ENCODE measurements around the gene GAS6.

Gene GAS6

GRCh38 chr13:113845723-113846635 lies 17.9 kb downstream of the GAS6 start:
- TF ChIP-seq OSR1 (CRISPR knock-in tag; IDR thresholded peaks at IDR 0.05) = no peak
- TF ChIP-seq ESRRG (CRISPR knock-in tag; IDR thresholded peaks at IDR 0.05) = no peak
- no peak for TF ChIP-seq ISL1 (CRISPR knock-in tag; IDR thresholded peaks at IDR 0.05)
- TF ChIP-seq CSDC2 (CRISPR knock-in tag; IDR thresholded peaks at IDR 0.05) = no peak
- ATAC-seq = no peak

- no peak for TF ChIP-seq POU6F1 (CRISPR knock-in tag; IDR thresholded peaks at IDR 0.05; ENCODE audit: borderline replicate concordance, low read depth)
- no peak for TF ChIP-seq OSR1 (CRISPR knock-in tag; IDR thresholded peaks at IDR 0.05)
- no peak for TF ChIP-seq RARB (CRISPR knock-in tag; IDR thresholded peaks at IDR 0.05)
- TF ChIP-seq ZNF70 (CRISPR knock-in tag; IDR thresholded peaks at IDR 0.05) = no peak
- no peak for TF ChIP-seq TSHZ2 (CRISPR knock-in tag; IDR thresholded peaks at IDR 0.05)
- no peak for TF ChIP-seq ZNF565 (CRISPR knock-in tag; conservative IDR thresholded peaks at IDR 0.05; ENCODE audit: low read depth)
- no peak for TF ChIP-seq ESRRG (CRISPR knock-in tag; IDR thresholded peaks at IDR 0.05)
- TF ChIP-seq PATZ1 (CRISPR knock-in tag; IDR thresholded peaks at IDR 0.05; ENCODE audit: borderline replicate concordance) = no peak
- no peak for TF ChIP-seq ISL1 (CRISPR knock-in tag; IDR thresholded peaks at IDR 0.05)
- no peak for TF ChIP-seq SNAI2 (CRISPR knock-in tag; IDR thresholded peaks at IDR 0.05)
- no peak for TF ChIP-seq TCF4 (CRISPR knock-in tag; IDR thresholded peaks at IDR 0.05; ENCODE audit: borderline replicate concordance)
- ATAC-seq = no peak
These were observed 18.8 kb downstream of the GAS6 start for GRCh38 chr13:113845055-113845454.

GRCh38 chr13:113843864-113844556 lies 19.9 kb downstream of the GAS6 start:
- no peak for TF ChIP-seq ZNF565 (CRISPR knock-in tag; conservative IDR thresholded peaks at IDR 0.05; ENCODE audit: low read depth)
- no peak for TF ChIP-seq RARB (CRISPR knock-in tag; IDR thresholded peaks at IDR 0.05)
- no peak for TF ChIP-seq SNAI2 (CRISPR knock-in tag; IDR thresholded peaks at IDR 0.05)
- no peak for TF ChIP-seq CSRNP3 (CRISPR knock-in tag; IDR thresholded peaks at IDR 0.05)
- TF ChIP-seq CSDC2 (CRISPR knock-in tag; IDR thresholded peaks at IDR 0.05) = no peak
- no peak for TF ChIP-seq OSR1 (CRISPR knock-in tag; IDR thresholded peaks at IDR 0.05)
- no peak for TF ChIP-seq GLIS3 (CRISPR knock-in tag; IDR thresholded peaks at IDR 0.05)
- TF ChIP-seq ZNF8 (CRISPR knock-in tag; IDR thresholded peaks at IDR 0.05) = no peak
- ATAC-seq = no peak; the same call in 2 of the 3 replicates

GRCh38 chr13:113843063-113843654 lies 20.7 kb downstream of the GAS6 start:
- no peak for ATAC-seq
- TF ChIP-seq POU6F1 (CRISPR knock-in tag; IDR thresholded peaks at IDR 0.05; ENCODE audit: borderline replicate concordance, low read depth) (no peak), ZC3H10 (CRISPR knock-in tag; IDR thresholded peaks at IDR 0.05) (no peak), RARB (CRISPR knock-in tag; IDR thresholded peaks at IDR 0.05) (no peak), ZNF70 (CRISPR knock-in tag; IDR thresholded peaks at IDR 0.05) (no peak)

Data from SK-N-SH treated with all-trans-retinoic acid at 6 μM for 48 hours (cell line).